H9 (cell line): ENCODE measurements around the gene ZHX3. TPM values are rescaled to one million over a fixed set of nuclear protein-coding genes. Genes with fewer than 3 reads are reported as not detected.

Source experiments
- DNase-seq: peaks from one replicate; pipeline ENCODE4 v3.0.0-alpha.2; 2017
- H2AFZ ChIP-seq: one replicate; pipeline ENCODE4 v1.6.1; 2013; ENCODE audit warnings: mild to moderate bottlenecking, low read length, control low read depth, moderate library complexity
- H2AK5ac ChIP-seq: 2 replicates; pipeline ENCODE4 v1.6.1; 2013; ENCODE audit warnings: low read length, control low read depth, mixed read lengths; ENCODE audit not compliant: insufficient read length
- H2BK120ac ChIP-seq: one replicate; pipeline ENCODE4 v1.6.1; 2013; ENCODE audit warnings: low read depth, mild to moderate bottlenecking, low read length, control low read depth, inconsistent platforms; ENCODE audit not compliant: poor library complexity, severe bottlenecking
- H2BK12ac ChIP-seq: 2 replicates; pipeline ENCODE4 v1.6.1; 2013; ENCODE audit warnings: low read length, control low read depth, mixed read lengths, low read depth; ENCODE audit not compliant: insufficient read length
- H2BK15ac ChIP-seq: 2 replicates; pipeline ENCODE4 v1.6.1; 2013; ENCODE audit warnings: low read depth, low read length, control low read depth
- H2BK20ac ChIP-seq: one replicate; pipeline ENCODE4 v1.6.1; 2013; ENCODE audit warnings: low read depth, mild to moderate bottlenecking, low read length, control low read depth, inconsistent platforms; ENCODE audit not compliant: poor library complexity, severe bottlenecking
- H2BK5ac ChIP-seq: 2 replicates; pipeline ENCODE4 v1.6.1; 2013; ENCODE audit warnings: low read length, control low read depth, mixed read lengths; ENCODE audit not compliant: insufficient read length
- H3K14ac ChIP-seq: 2 replicates; pipeline ENCODE4 v1.6.1; 2013; ENCODE audit warnings: low read length, control low read depth; ENCODE audit not compliant: insufficient read depth
- H3K18ac ChIP-seq: 2 replicates; pipeline ENCODE4 v1.6.1; 2013; ENCODE audit warnings: low read depth, mild to moderate bottlenecking, mixed read lengths, low read length, control low read depth; ENCODE audit not compliant: insufficient read length
- H3K23ac ChIP-seq: 2 replicates; pipeline ENCODE4 v1.6.1; 2013; ENCODE audit warnings: low read length, control low read depth, mixed read lengths, low read depth; ENCODE audit not compliant: insufficient read length
- H3K23me2 ChIP-seq: 2 replicates; pipeline ENCODE4 v1.6.1; 2013; ENCODE audit warnings: low read depth, mild to moderate bottlenecking, mixed read lengths, low read length, control low read depth; ENCODE audit not compliant: insufficient read length, poor library complexity, severe bottlenecking
- H3K27ac ChIP-seq: 2 replicates; pipeline ENCODE4 v1.5.1; 2013; ENCODE audit warnings: low read length, control low read depth, mixed read lengths, low read depth; ENCODE audit not compliant: insufficient read length
- H3K27me3 ChIP-seq: 2 replicates; pipeline ENCODE4 v1.6.1; 2013; ENCODE audit warnings: low read length, control low read depth, inconsistent platforms; ENCODE audit not compliant: insufficient read depth
- H3K4ac ChIP-seq: 2 replicates; pipeline ENCODE4 v1.6.1; 2013; ENCODE audit warnings: low read depth, mild to moderate bottlenecking, control low read depth, inconsistent platforms, low read length, moderate library complexity
- H3K4me1 ChIP-seq: 2 replicates; pipeline ENCODE4 v1.6.1; 2013; ENCODE audit warnings: low read length, control low read depth, inconsistent platforms; ENCODE audit not compliant: insufficient read depth
- H3K4me2 ChIP-seq: 2 replicates; pipeline ENCODE4 v1.6.1; 2013; ENCODE audit warnings: low read length, control low read depth, mixed read lengths; ENCODE audit not compliant: insufficient read length, insufficient read depth
- H3K56ac ChIP-seq: 2 replicates; pipeline ENCODE4 v1.6.1; 2013; ENCODE audit warnings: low read depth, mild to moderate bottlenecking, mixed read lengths, low read length, control low read depth; ENCODE audit not compliant: insufficient read length
- H3K79me1 ChIP-seq: 2 replicates; pipeline ENCODE4 v1.6.1; 2013; ENCODE audit warnings: low read depth, mild to moderate bottlenecking, moderate library complexity, low read length, control low read depth, inconsistent platforms; ENCODE audit not compliant: insufficient read depth, poor library complexity, severe bottlenecking
- H3K79me2 ChIP-seq: 2 replicates; pipeline ENCODE4 v1.6.1; 2013; ENCODE audit warnings: low read length, control low read depth, inconsistent platforms; ENCODE audit not compliant: insufficient read depth
- H3K9ac ChIP-seq: 2 replicates; pipeline ENCODE4 v1.6.1; 2013; ENCODE audit warnings: low read length, control low read depth, mixed read lengths; ENCODE audit not compliant: insufficient read length; ENCODE audit errors: extremely low read depth
- H3K9me3 ChIP-seq: one replicate; pipeline ENCODE4 v1.6.1; 2013; ENCODE audit warnings: low read depth, low read length, inconsistent platforms; ENCODE audit not compliant: control insufficient read depth
- H3T11ph ChIP-seq: one replicate; pipeline ENCODE4 v1.6.1; 2013; ENCODE audit warnings: mild to moderate bottlenecking, low read length, control low read depth, inconsistent platforms
- H4K20me1 ChIP-seq: one replicate; pipeline ENCODE4 v1.6.1; 2013; ENCODE audit not compliant: control insufficient read depth, insufficient read length, insufficient read depth
- H4K5ac ChIP-seq: 2 replicates; pipeline ENCODE4 v1.6.1; 2013; ENCODE audit warnings: low read depth, mild to moderate bottlenecking, mixed read lengths, low read length, control low read depth; ENCODE audit not compliant: insufficient read length
- H4K8ac ChIP-seq: replicated peaks from 2 replicates; pipeline ENCODE4 v1.6.1; 2013; ENCODE audit warnings: low read length, control low read depth, mixed read lengths, low read depth; ENCODE audit not compliant: insufficient read length
- H4K91ac ChIP-seq: 2 replicates; pipeline ENCODE4 v1.6.1; 2013; ENCODE audit warnings: low read depth, mild to moderate bottlenecking, moderate library complexity, mixed read lengths, low read length, control low read depth; ENCODE audit not compliant: insufficient read length
- H3K27ac Mint-ChIP-seq, 3 experiments: 2 replicates in 2 of 3; 3 replicates in 1 of 3; pipeline ENCODE4 v1.8.0; 2020 to 2021; ENCODE audit warnings: mixed read lengths in 3 of 3, mild to moderate bottlenecking in 1 of 3, moderate library complexity in 1 of 3
- H3K27me3 Mint-ChIP-seq: 2 replicates; pipeline ENCODE4 v1.8.0; 2021; ENCODE audit warnings: low read depth, mild to moderate bottlenecking, moderate library complexity, mixed read lengths
- H3K36me3 Mint-ChIP-seq, 3 experiments: 2 replicates in 2 of 3; 3 replicates in 1 of 3; pipeline ENCODE4 v1.8.0; 2020 to 2021; ENCODE audit warnings: low read depth in 3 of 3, mixed read lengths in 3 of 3; ENCODE audit not compliant: insufficient read depth in 1 of 3
- H3K4me1 Mint-ChIP-seq, 2 experiments: 2 replicates each; pipeline ENCODE4 v1.8.0; 2020; ENCODE audit warnings: mixed read lengths in 2 of 2
- H3K4me3 Mint-ChIP-seq, 2 experiments: 2 replicates in 1 of 2; 3 replicates in 1 of 2; pipeline ENCODE4 v1.8.0; 2020 to 2021; ENCODE audit warnings: mild to moderate bottlenecking in 2 of 2, mixed read lengths in 2 of 2, moderate library complexity in 1 of 2
- H3K9me3 Mint-ChIP-seq, 2 experiments: 2 replicates in 1 of 2; 3 replicates in 1 of 2; pipeline ENCODE4 v1.8.0; 2020; ENCODE audit warnings: mild to moderate bottlenecking in 2 of 2, mixed read lengths in 2 of 2, moderate library complexity in 1 of 2
- WGBS: extraction: QIAGEN DNeasy Blood & Tissue Kit; methylation state at CpG from one replicate; pipeline ENCODE4 v1.1.7; 2013; ENCODE audit warnings: missing lambda C conversion rate, low lambda C conversion rate, mixed read lengths; ENCODE audit not compliant: insufficient read length; ENCODE audit errors: extremely low coverage; 5-methylcytosine and 5-hydroxymethylcytosine counted together
- total RNA-seq: library from RNA; stranded (reverse); gene quantifications from 2 replicates; pipeline ENCODE4 v1.2.1, GENCODE V29; 2021
- TF ChIP-seq, protein P1 (sequence below): fragments of 200-600 bp; sonication (generic); conservative IDR thresholded peaks from 3 replicates; pipeline ENCODE4 v1.8.0; 2021; ENCODE audit warnings: antibody characterized with exemption, mild to moderate bottlenecking

Gene ZHX3
- total RNA-seq, 1 experiment from 2014 or later = 4.4 TPM

GRCh38 chr20:41163821-41164220, 153.7 kb downstream of the ZHX3 start:
- Histone ChIP-seq H3T11ph (no peak overlapping the region), H3K4ac (no peak overlapping the region), H3K79me1 (no peaks in the 10 kb centered on the region), H2BK120ac (no peak overlapping the region), H3K23ac (no peak overlapping the region), H2AK5ac (no peak overlapping the region), H3K14ac (no peak overlapping the region), H3K23me2 (no peaks in the 10 kb centered on the region), H3K4me2 (no peak overlapping the region), H2BK12ac (no peak overlapping the region), H4K8ac (no peak overlapping the region), H4K91ac (no peak overlapping the region), H4K5ac (no peak overlapping the region), H2BK5ac (no peak overlapping the region), H3K9ac (no peak overlapping the region), H2AFZ (no peak overlapping the region), H3K18ac (no peak overlapping the region), H3K56ac (no peak overlapping the region), H2BK20ac (no peak overlapping the region), H3K27ac (no peak overlapping the region), H3K27me3 (no peaks in the 10 kb centered on the region), H3K79me2 (no peaks in the 10 kb centered on the region), H3K9me3 (no peaks in the 10 kb centered on the region), H2BK15ac (no peak overlapping the region), H3K4me1 (no peaks in the 10 kb centered on the region), H4K20me1 (peaks cover 2% of the 10 kb centered on the region)
- Mint-ChIP-seq H3K27ac (no peak overlapping the region), H3K27me3 (no peaks in the 10 kb centered on the region), H3K4me3 (no peak overlapping the region), H3K4me1 (peaks cover 0 to 5% of the 10 kb centered on the region in 2 experiments; a peak in 3 of 4 replicates), H3K9me3 (no peaks in the 10 kb centered on the region), H3K36me3 (peaks cover 65 to 89% (median 86%) of the 10 kb centered on the region in 3 experiments)
- TF ChIP-seq, protein P1, sequence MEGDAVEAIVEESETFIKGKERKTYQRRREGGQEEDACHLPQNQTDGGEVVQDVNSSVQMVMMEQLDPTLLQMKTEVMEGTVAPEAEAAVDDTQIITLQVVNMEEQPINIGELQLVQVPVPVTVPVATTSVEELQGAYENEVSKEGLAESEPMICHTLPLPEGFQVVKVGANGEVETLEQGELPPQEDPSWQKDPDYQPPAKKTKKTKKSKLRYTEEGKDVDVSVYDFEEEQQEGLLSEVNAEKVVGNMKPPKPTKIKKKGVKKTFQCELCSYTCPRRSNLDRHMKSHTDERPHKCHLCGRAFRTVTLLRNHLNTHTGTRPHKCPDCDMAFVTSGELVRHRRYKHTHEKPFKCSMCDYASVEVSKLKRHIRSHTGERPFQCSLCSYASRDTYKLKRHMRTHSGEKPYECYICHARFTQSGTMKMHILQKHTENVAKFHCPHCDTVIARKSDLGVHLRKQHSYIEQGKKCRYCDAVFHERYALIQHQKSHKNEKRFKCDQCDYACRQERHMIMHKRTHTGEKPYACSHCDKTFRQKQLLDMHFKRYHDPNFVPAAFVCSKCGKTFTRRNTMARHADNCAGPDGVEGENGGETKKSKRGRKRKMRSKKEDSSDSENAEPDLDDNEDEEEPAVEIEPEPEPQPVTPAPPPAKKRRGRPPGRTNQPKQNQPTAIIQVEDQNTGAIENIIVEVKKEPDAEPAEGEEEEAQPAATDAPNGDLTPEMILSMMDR = no peak
- WGBS = no CpG with 5 or more reads among the region's 11 CpGs
- no peak for DNase-seq
